ENCODE results near the gene R3HDM2.

DNA sequence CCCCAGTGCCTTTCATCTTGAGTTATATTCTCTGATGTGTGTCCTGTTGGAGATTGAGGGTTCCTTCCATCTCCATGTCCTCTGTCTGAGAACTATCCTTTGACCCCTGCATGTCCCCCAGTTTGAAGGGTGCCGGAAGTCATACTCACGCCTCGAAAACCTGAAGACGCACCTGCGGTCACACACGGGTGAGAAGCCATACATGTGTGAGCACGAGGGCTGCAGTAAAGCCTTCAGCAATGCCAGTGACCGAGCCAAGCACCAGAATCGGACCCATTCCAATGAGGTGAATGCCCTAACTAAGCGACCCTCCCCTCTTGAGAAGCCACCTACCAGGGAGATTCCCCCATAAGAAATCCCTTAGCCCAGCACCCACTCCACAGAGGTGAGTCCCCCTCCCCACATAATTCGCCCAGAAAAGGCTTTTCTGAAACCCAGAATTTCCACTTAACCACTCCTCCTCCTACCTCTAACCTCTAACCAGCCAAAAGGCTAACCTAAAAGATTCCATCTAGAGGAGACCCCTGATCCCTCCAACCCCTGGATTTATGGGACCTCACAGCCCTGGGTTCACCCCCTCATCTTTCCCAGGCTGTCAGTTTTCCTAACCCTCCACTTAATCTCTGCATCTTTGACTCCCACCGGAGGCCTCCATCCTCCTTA is 36.5 kb upstream of the R3HDM2 start:
- TF ChIP-seq, protein P1, sequence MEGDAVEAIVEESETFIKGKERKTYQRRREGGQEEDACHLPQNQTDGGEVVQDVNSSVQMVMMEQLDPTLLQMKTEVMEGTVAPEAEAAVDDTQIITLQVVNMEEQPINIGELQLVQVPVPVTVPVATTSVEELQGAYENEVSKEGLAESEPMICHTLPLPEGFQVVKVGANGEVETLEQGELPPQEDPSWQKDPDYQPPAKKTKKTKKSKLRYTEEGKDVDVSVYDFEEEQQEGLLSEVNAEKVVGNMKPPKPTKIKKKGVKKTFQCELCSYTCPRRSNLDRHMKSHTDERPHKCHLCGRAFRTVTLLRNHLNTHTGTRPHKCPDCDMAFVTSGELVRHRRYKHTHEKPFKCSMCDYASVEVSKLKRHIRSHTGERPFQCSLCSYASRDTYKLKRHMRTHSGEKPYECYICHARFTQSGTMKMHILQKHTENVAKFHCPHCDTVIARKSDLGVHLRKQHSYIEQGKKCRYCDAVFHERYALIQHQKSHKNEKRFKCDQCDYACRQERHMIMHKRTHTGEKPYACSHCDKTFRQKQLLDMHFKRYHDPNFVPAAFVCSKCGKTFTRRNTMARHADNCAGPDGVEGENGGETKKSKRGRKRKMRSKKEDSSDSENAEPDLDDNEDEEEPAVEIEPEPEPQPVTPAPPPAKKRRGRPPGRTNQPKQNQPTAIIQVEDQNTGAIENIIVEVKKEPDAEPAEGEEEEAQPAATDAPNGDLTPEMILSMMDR (IDR thresholded peaks at IDR 0.05): no peak
- TF ChIP-seq POLR2A (IDR thresholded peaks at IDR 0.05): no peak
